GM18499 (cell line): Measurements from ENCODE around the gene CACUL1.
"Not testable (repeated sequence)": the region's sequence is repeated elsewhere in the genome, so short reads cannot be mapped to it uniquely, and the experiment has no call there.

ENCODE experiments used
- ATAC-seq: cut with Tn5 transposase; IDR thresholded peaks from one replicate; pipeline ENCODE4 v1.9.1; 2021; ENCODE audit warnings: moderate number of reproducible peaks; ENCODE audit not compliant: insufficient read depth, unreplicated experiment

Gene CACUL1

GRCh38 chr10:118662228-118663035 lies 92.3 kb downstream of the CACUL1 start:
- ATAC-seq, result no peak

- no peak for ATAC-seq
These were observed 96.0 kb downstream of the CACUL1 start for GRCh38 chr10:118658762-118659161.

DNA sequence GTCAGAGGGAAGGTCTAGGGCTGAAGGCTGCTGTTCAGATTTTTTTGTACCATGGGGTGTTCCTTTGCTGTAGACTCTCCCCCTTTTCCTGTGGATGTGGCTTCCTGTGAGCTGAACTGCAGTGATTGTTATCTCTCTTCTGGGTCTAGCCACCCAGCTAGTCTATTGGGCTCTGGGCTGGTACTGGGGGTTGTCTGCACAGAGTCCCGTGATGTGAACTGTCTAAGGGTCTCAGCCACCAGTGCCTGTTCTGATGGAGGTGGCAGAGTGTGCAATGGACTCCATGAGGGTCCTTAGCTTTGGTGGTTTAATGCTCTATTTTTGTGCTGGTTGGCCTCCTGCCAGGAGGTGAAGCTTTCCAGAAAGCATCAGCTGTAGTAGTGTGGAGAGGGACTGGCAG lies 96.6 kb downstream of the CACUL1 start:
- ATAC-seq, result not testable (repeated sequence)

- not testable (repeated sequence) for ATAC-seq
These were observed 109.5 kb downstream of the CACUL1 start for GRCh38 chr10:118645294-118645693.

GRCh38 chr10:118642228-118642627 lies 112.5 kb downstream of the CACUL1 start:
- no peak for ATAC-seq

GRCh38 chr10:118638680-118639079 lies 116.1 kb downstream of the CACUL1 start:
- ATAC-seq, result no peak

DNA sequence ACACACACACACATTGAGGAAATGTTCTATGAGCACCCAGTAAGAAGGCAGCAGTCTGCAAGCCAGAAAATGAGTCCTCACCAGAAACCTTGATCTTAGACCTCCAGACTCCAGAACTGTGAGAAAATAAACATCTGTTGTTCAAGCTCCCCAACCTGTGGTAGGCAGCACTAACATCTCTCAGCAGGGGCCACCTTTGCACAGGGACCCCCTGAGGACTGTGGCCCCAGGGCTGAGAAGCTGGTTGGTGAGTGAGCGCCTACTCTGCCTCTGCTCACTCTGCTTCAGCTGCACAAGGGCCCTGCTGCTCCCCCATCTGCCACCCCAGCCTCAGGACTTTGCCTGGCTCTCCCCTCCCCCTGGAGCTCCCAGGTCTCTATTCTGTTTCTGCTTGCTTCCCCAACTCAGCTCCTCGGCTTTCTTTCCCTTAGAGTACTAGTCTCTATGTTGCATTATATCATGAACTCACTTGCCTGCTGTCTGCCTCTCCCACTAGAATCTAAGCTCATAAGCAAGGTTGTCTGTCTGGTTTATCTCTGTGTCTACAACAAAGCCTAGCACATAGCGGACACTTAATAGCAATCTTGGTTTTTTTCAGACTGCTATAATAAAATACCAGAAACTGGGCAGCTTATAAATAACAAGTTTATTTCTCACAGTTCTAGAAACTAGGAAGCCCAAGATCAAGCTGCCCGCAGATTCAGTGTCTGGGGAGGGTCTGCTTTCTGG lies 118.9 kb downstream of the CACUL1 start:
- no peak for ATAC-seq

- no peak for ATAC-seq
These were observed 121.0 kb downstream of the CACUL1 start for GRCh38 chr10:118633786-118634185.

- ATAC-seq, result no peak
These were observed 125.6 kb downstream of the CACUL1 start for GRCh38 chr10:118629211-118629610.

DNA sequence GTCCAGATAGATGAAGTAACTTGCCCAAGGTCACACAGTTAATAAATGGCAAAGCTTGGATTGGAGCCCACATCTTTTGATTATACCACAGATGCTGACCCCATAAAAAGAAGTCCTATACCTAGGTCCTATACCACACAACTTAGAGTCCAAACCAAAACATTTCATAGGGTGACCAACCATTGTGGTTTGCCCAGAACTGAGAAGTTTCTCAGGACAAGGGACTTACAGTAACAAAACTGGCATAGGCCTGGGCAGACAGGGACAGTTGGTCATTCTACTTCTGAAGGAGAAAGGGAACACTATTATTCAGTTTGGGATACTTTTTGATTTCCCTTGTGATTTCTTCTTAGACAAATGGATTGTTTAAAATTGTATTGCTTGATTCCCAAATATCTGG lies 126.4 kb downstream of the CACUL1 start:
- no peak for ATAC-seq

GRCh38 chr10:118626953-118627352 lies 127.8 kb downstream of the CACUL1 start:
- ATAC-seq, result no peak
